A549 (cell line): ENCODE measurements around the gene MINAR1. TPM values are rescaled to one million over a fixed set of nuclear protein-coding genes. Genes with fewer than 3 reads are reported as not detected.

Experiments used
- ATAC-seq, 2 experiments: fragments of 200-7000 bp in 1 of 2; fragments of >200 bp in 1 of 2; cut with Nextera tagmentation in 1 of 2; cut with Tn5 transposase in 1 of 2; 3 replicates each; pipeline versions ENCODE4 v1.8.0 to v1.9.1; 2018 to 2020; ENCODE audit warnings: mild to moderate bottlenecking in 1 of 2, moderate library complexity in 1 of 2
- CTCF ChIA-PET: fragments of 300-600 bp; sonication (Branson Sonifier 250); formaldehyde crosslinking; extraction: SDS; loops from one replicate; lab custom pipeline; 2021; ENCODE audit warnings: antibody characterized with exemption, inconsistent platforms; lab: Yijun Ruan, JAX
- POLR2A ChIA-PET: fragments of 350-600 bp; formaldehyde crosslinking; extraction: SDS; loops from one replicate; lab custom pipeline; 2021; ENCODE audit warnings: antibody characterized with exemption, inconsistent platforms; lab: Yijun Ruan, JAX
- DNase-seq, 2 experiments: peaks; one replicate each; pipeline versions ENCODE4 v3.0.0 to v3.0.0-alpha.2; 2011 to 2016; ENCODE audit warnings: low read depth in 1 of 2, low spot score in 1 of 2
- FAIRE-seq: peaks from 2 replicates; lab custom pipeline; 2011; peaks lifted over from hg19 to GRCh38; lab: Jason Lieb, UNC
- H3K27ac ChIP-seq, 2 experiments: fragments of >200 bp; sonication (Bioruptor Twin); formaldehyde crosslinking; 3 replicates each; pipeline ENCODE4 v1.5.1; 2016 to 2017
- H3K4me1 ChIP-seq: fragments of >200 bp; sonication (Bioruptor Twin); formaldehyde crosslinking; 3 replicates; pipeline ENCODE4 v1.6.1; 2016
- H3K4me2 ChIP-seq: fragments of >200 bp; sonication (Bioruptor Twin); formaldehyde crosslinking; 3 replicates; pipeline ENCODE4 v1.6.1; 2016
- H3K4me3 ChIP-seq: fragments of >200 bp; sonication (Bioruptor Twin); formaldehyde crosslinking; 3 replicates; pipeline ENCODE4 v1.5.1; 2016
- H3K9me3 ChIP-seq: fragments of >200 bp; sonication (Bioruptor Twin); formaldehyde crosslinking; 3 replicates; pipeline ENCODE4 v1.6.1; 2016
- CEBPB ChIP-seq, 2 experiments: fragments of >200 bp in 1 of 2; sonication (Bioruptor Twin) in 1 of 2; formaldehyde crosslinking in 1 of 2; IDR thresholded peaks; 2 replicates each; pipeline ENCODE4 v1.6.1; 2012 to 2016
- EHF ChIP-seq: fragments of 250-450 bp; sonication (Bioruptor Pico); IDR thresholded peaks from 2 replicates; pipeline ENCODE4 v1.5.0; 2020; ENCODE audit warnings: mild to moderate bottlenecking
- EHMT2 ChIP-seq: fragments of 200-600 bp; sonication (generic); IDR thresholded peaks from 2 replicates; pipeline ENCODE4 v1.6.1; 2016; ENCODE audit warnings: antibody characterized with exemption, low read depth, mild to moderate bottlenecking, moderate library complexity
- ESRRA ChIP-seq: fragments of 150-350 bp; IDR thresholded peaks from 2 replicates; pipeline ENCODE4 v1.6.1; 2014; ENCODE audit warnings: mild to moderate bottlenecking, low read length, borderline replicate concordance
- FOSB ChIP-seq: fragments of 250-450 bp; sonication (Bioruptor Pico); IDR thresholded peaks from 2 replicates; pipeline ENCODE4 v1.5.0; 2020; ENCODE audit warnings: mild to moderate bottlenecking, moderate library complexity
- GATA3 ChIP-seq: IDR thresholded peaks from 2 replicates; pipeline ENCODE4 v1.6.1; 2012; ENCODE audit warnings: borderline replicate concordance
- HDAC2 ChIP-seq: fragments of 200-600 bp; sonication (generic); IDR thresholded peaks from 2 replicates; pipeline ENCODE4 v1.6.1; 2016
- HEYL ChIP-seq: fragments of 250-450 bp; sonication (Bioruptor Pico); IDR thresholded peaks from 2 replicates; pipeline ENCODE4 v1.8.0; 2021; ENCODE audit warnings: mild to moderate bottlenecking, moderate library complexity
- HOXA7 ChIP-seq: fragments of 250-450 bp; sonication (Bioruptor Pico); IDR thresholded peaks from 2 replicates; pipeline ENCODE4 v1.5.0; 2020; ENCODE audit warnings: mild to moderate bottlenecking, moderate library complexity
- HOXB5 ChIP-seq: fragments of 250-450 bp; sonication (Bioruptor Pico); IDR thresholded peaks from 2 replicates; pipeline ENCODE4 v1.5.0; 2020; ENCODE audit warnings: mild to moderate bottlenecking, moderate library complexity
- JUNB ChIP-seq: fragments of >200 bp; sonication (Bioruptor Twin); formaldehyde crosslinking; IDR thresholded peaks from 2 replicates; pipeline ENCODE4 v1.6.1; 2016
- KDM1A ChIP-seq: fragments of 200-600 bp; sonication (generic); IDR thresholded peaks from 2 replicates; pipeline ENCODE4 v1.6.1; 2016; ENCODE audit warnings: low read depth, mild to moderate bottlenecking
- KDM5A ChIP-seq: fragments of 200-600 bp; sonication (generic); IDR thresholded peaks from 2 replicates; pipeline ENCODE4 v1.6.1; 2016; ENCODE audit warnings: antibody characterized with exemption, mild to moderate bottlenecking
- NFE2L2 ChIP-seq: fragments of 150-350 bp; conservative IDR thresholded peaks from 2 replicates; pipeline ENCODE4 v1.6.1; 2014; ENCODE audit warnings: low read length
- NR3C1 ChIP-seq: fragments of >200 bp; sonication (Bioruptor Twin); formaldehyde crosslinking; IDR thresholded peaks from 3 replicates; pipeline ENCODE4 v1.6.1; 2017
- PHF8 ChIP-seq: fragments of 200-600 bp; sonication (generic); IDR thresholded peaks from 2 replicates; pipeline ENCODE4 v1.6.1; 2016; ENCODE audit warnings: low read depth, mild to moderate bottlenecking, antibody characterized with exemption, moderate library complexity, borderline replicate concordance
- POLR2A ChIP-seq: IDR thresholded peaks from 2 replicates; pipeline ENCODE4 v1.6.1; 2012; ENCODE audit warnings: mild to moderate bottlenecking, low read length
- RAD21 ChIP-seq, 2 experiments: fragments of >200 bp in 1 of 2; sonication (Bioruptor Twin) in 1 of 2; formaldehyde crosslinking in 1 of 2; IDR thresholded peaks in 1 of 2; conservative IDR thresholded peaks in 1 of 2; 2 replicates in 1 of 2; 3 replicates in 1 of 2; pipeline ENCODE4 v1.6.1; 2012 to 2018; ENCODE audit warnings: inconsistent platforms in 1 of 2
- RARB ChIP-seq: fragments of 250-450 bp; sonication (Bioruptor Pico); IDR thresholded peaks from 2 replicates; pipeline ENCODE4 v1.8.0; 2021; ENCODE audit warnings: mild to moderate bottlenecking, moderate library complexity
- TFCP2L1 ChIP-seq: fragments of 250-450 bp; sonication (Bioruptor Pico); IDR thresholded peaks from 2 replicates; pipeline ENCODE4 v1.5.0; 2021; ENCODE audit warnings: mild to moderate bottlenecking
- ZFP36 ChIP-seq: fragments of 450-650 bp; IDR thresholded peaks from 2 replicates; pipeline ENCODE4 v1.6.1; 2014; ENCODE audit warnings: borderline replicate concordance; ENCODE audit not compliant: partially characterized antibody
- ZNF302 ChIP-seq: fragments of 250-450 bp; sonication (Bioruptor Pico); IDR thresholded peaks from 2 replicates; pipeline ENCODE4 v1.9.0; 2021; ENCODE audit warnings: inconsistent platforms, mild to moderate bottlenecking, moderate library complexity
- WGBS: methylation state at CpG from one replicate; pipeline ENCODE4 v1.1.6; 2017; ENCODE audit errors: missing lambda C conversion rate; 5-methylcytosine and 5-hydroxymethylcytosine counted together
- polyA plus RNA-seq, 4 experiments: library from polyadenylated mRNA; depleted of rRNA in 3 of 4; stranded (reverse); fragments of >200 nt; fragmentation: RNase III in 1 of 4; extraction: RNeasy Plus Mini Kit Qiagen cat#74134 plus additional on column Dnase treatment in 1 of 4; gene quantifications; 2 replicates in 3 of 4; 3 replicates in 1 of 4; pipeline ENCODE4 v1.2.3, GENCODE V29; 2011 to 2017
- TF ChIP-seq, protein P1 (sequence below): fragments of >200 bp; sonication (Bioruptor Twin); formaldehyde crosslinking; IDR thresholded peaks from 3 replicates; pipeline ENCODE4 v1.6.1; 2016
- TF ChIP-seq, protein P2 (sequence below): IDR thresholded peaks from 2 replicates; pipeline ENCODE4 v1.6.1; 2012
- TF ChIP-seq, protein P3 (sequence below): fragments of 150-350 bp; IDR thresholded peaks from 2 replicates; pipeline ENCODE4 v1.6.1; 2014; ENCODE audit warnings: low read depth, mild to moderate bottlenecking, low read length
- TF ChIP-seq, protein P4 (sequence below): fragments of 450-650 bp; IDR thresholded peaks from 2 replicates; pipeline ENCODE4 v1.6.1; 2014; ENCODE audit warnings: antibody characterized with exemption
- TF ChIP-seq, protein P5 (sequence below): IDR thresholded peaks from 2 replicates; pipeline ENCODE4 v1.6.1; 2012
- TF ChIP-seq, protein P6 (sequence below): fragments of 250-450 bp; sonication (Bioruptor Pico); IDR thresholded peaks from 2 replicates; pipeline ENCODE4 v1.5.0; 2021; ENCODE audit warnings: mild to moderate bottlenecking, moderate library complexity, borderline replicate concordance
- TF ChIP-seq, protein P7 (sequence below): fragments of >200 bp; sonication (Bioruptor Twin); formaldehyde crosslinking; IDR thresholded peaks from 3 replicates; pipeline ENCODE4 v1.5.1; 2016
- TF ChIP-seq, protein P8 (sequence below): fragments of 250-450 bp; sonication (Bioruptor Pico); IDR thresholded peaks from 2 replicates; pipeline ENCODE4 v1.5.0; 2020; ENCODE audit warnings: low read depth, mild to moderate bottlenecking, moderate library complexity

The MINAR1 gene
- polyA plus RNA-seq, 2 of the 4 experiments (the other 2 are of a cell fraction): 0.87 to 0.88 TPM

DNA sequence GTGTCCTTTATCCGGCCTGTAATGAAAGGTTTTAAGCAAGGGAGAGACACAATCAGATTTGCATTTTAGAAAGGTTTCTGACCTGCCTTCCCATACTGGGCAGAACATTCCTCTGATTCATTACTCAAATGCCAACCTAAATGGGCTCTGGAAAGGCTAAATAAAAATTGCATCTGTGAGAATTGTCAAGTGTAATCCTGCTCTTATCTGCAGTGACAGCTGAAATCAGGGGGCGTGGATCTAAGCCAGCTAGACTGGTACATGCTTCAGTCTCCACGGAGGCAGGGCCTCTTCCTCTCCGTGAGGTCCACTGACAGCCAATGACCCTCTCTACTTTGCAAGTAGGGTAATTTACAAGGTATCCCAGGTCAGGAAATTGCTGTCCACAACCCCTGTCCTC is 32.5 kb upstream of the MINAR1 start:
- POLR2A ChIA-PET: no interaction called here
- Histone ChIP-seq H3K4me2 (no peak overlapping the region), H3K9me3 (no peaks in the 10 kb centered on the region), H3K4me1 (no peaks in the 10 kb centered on the region), H3K27ac (no peak overlapping the region), H3K4me3 (no peak overlapping the region)
- TF ChIP-seq RAD21 (conservative IDR thresholded peaks at IDR 0.05 in 1 of 2, IDR thresholded peaks at IDR 0.05 in 1 of 2) (no peak), PHF8 (no peak), ESRRA (no peak), CEBPB (IDR thresholded peaks at IDR 0.05) (no peak), HOXA7 (no peak), KDM5A (no peak), RARB (no peak), EHMT2 (no peak), EHF (CRISPR knock-in tag) (no peak), GATA3 (no peak), HEYL (CRISPR knock-in tag) (no peak)
- TF ChIP-seq, protein P1, sequence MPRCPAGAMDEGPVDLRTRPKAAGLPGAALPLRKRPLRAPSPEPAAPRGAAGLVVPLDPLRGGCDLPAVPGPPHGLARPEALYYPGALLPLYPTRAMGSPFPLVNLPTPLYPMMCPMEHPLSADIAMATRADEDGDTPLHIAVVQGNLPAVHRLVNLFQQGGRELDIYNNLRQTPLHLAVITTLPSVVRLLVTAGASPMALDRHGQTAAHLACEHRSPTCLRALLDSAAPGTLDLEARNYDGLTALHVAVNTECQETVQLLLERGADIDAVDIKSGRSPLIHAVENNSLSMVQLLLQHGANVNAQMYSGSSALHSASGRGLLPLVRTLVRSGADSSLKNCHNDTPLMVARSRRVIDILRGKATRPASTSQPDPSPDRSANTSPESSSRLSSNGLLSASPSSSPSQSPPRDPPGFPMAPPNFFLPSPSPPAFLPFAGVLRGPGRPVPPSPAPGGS: no peak
- TF ChIP-seq, protein P2, sequence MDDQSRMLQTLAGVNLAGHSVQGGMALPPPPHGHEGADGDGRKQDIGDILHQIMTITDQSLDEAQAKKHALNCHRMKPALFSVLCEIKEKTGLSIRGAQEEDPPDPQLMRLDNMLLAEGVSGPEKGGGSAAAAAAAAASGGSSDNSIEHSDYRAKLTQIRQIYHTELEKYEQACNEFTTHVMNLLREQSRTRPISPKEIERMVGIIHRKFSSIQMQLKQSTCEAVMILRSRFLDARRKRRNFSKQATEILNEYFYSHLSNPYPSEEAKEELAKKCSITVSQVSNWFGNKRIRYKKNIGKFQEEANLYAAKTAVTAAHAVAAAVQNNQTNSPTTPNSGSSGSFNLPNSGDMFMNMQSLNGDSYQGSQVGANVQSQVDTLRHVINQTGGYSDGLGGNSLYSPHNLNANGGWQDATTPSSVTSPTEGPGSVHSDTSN: no peak
- TF ChIP-seq, protein P3, sequence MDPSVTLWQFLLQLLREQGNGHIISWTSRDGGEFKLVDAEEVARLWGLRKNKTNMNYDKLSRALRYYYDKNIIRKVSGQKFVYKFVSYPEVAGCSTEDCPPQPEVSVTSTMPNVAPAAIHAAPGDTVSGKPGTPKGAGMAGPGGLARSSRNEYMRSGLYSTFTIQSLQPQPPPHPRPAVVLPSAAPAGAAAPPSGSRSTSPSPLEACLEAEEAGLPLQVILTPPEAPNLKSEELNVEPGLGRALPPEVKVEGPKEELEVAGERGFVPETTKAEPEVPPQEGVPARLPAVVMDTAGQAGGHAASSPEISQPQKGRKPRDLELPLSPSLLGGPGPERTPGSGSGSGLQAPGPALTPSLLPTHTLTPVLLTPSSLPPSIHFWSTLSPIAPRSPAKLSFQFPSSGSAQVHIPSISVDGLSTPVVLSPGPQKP: no peak
- TF ChIP-seq, protein P4, sequence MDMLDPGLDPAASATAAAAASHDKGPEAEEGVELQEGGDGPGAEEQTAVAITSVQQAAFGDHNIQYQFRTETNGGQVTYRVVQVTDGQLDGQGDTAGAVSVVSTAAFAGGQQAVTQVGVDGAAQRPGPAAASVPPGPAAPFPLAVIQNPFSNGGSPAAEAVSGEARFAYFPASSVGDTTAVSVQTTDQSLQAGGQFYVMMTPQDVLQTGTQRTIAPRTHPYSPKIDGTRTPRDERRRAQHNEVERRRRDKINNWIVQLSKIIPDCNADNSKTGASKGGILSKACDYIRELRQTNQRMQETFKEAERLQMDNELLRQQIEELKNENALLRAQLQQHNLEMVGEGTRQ: no peak
- TF ChIP-seq, protein P5, sequence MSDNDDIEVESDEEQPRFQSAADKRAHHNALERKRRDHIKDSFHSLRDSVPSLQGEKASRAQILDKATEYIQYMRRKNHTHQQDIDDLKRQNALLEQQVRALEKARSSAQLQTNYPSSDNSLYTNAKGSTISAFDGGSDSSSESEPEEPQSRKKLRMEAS: no peak
- CTCF ChIA-PET: interaction anchor here (1.1 to 3.6 kb wide), 6 partner anchors 10 to 774 kb away, joined by 3 to 27 read pairs (median 4); no protein-coding TSS in a partner anchor
- no peak for FAIRE-seq
- no peak for ATAC-seq
- 83% methylated on average over 4 of the region's 4 CpGs for WGBS
- DNase-seq: no peak

DNA sequence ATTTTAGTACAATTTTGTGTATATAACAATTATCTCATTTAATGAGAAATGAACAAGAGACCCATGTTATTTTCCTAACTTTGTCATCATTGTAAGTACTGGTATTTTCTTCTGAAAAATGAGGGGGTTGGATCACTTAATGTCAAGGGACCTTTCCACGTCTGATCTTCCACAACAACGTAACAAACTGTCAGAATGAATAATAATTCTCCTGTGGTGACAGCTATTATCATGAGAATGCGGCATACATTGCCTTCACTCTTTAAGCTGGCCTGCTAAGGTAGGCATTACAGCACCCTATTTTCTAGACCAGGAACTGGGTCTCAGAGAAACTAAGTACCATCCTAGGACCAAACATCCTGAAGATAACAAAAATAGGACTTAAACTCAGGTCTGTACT is 31.5 kb upstream of the MINAR1 start:
- TF ChIP-seq NR3C1 (no peak), HEYL (CRISPR knock-in tag) (no peak), ZNF302 (CRISPR knock-in tag) (no peak), PHF8 (no peak), ZFP36 (no peak), EHMT2 (no peak), POLR2A (no peak), HOXA7 (no peak), HOXB5 (CRISPR knock-in tag) (no peak), FOSB (no peak), EHF (CRISPR knock-in tag) (no peak), NFE2L2 (no peak), JUNB (no peak), TFCP2L1 (CRISPR knock-in tag) (no peak), KDM1A (no peak), HDAC2 (no peak)
- TF ChIP-seq, protein P6, sequence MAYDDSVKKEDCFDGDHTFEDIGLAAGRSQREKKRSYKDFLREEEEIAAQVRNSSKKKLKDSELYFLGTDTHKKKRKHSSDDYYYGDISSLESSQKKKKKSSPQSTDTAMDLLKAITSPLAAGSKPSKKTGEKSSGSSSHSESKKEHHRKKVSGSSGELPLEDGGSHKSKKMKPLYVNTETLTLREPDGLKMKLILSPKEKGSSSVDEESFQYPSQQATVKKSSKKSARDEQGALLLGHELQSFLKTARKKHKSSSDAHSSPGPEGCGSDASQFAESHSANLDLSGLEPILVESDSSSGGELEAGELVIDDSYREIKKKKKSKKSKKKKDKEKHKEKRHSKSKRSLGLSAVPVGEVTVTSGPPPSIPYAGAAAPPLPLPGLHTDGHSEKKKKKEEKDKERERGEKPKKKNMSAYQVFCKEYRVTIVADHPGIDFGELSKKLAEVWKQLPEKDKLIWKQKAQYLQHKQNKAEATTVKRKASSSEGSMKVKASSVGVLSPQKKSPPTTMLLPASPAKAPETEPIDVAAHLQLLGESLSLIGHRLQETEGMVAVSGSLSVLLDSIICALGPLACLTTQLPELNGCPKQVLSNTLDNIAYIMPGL: no peak
- TF ChIP-seq, protein P5: no peak
- TF ChIP-seq, protein P7, sequence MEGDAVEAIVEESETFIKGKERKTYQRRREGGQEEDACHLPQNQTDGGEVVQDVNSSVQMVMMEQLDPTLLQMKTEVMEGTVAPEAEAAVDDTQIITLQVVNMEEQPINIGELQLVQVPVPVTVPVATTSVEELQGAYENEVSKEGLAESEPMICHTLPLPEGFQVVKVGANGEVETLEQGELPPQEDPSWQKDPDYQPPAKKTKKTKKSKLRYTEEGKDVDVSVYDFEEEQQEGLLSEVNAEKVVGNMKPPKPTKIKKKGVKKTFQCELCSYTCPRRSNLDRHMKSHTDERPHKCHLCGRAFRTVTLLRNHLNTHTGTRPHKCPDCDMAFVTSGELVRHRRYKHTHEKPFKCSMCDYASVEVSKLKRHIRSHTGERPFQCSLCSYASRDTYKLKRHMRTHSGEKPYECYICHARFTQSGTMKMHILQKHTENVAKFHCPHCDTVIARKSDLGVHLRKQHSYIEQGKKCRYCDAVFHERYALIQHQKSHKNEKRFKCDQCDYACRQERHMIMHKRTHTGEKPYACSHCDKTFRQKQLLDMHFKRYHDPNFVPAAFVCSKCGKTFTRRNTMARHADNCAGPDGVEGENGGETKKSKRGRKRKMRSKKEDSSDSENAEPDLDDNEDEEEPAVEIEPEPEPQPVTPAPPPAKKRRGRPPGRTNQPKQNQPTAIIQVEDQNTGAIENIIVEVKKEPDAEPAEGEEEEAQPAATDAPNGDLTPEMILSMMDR: no peak
- TF ChIP-seq, protein P8, sequence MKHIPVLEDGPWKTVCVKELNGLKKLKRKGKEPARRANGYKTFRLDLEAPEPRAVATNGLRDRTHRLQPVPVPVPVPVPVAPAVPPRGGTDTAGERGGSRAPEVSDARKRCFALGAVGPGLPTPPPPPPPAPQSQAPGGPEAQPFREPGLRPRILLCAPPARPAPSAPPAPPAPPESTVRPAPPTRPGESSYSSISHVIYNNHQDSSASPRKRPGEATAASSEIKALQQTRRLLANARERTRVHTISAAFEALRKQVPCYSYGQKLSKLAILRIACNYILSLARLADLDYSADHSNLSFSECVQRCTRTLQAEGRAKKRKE (CRISPR knock-in tag): no peak
- no peak overlapping the region for H3K4me2 ChIP-seq
- ChIA-PET POLR2A (no interaction called here), CTCF (interaction anchor here (1.1 to 3.6 kb wide), 2 partner anchors 18 to 453 kb away, joined by 4 to 27 read pairs; no protein-coding TSS in a partner anchor)
- ATAC-seq (no peak), DNase-seq (no peak), FAIRE-seq (no peak)
- no peak overlapping the region for H3K4me3 ChIP-seq
- H3K27ac ChIP-seq: no peak overlapping the region
- no peaks in the 10 kb centered on the region for H3K4me1 ChIP-seq
- no peaks in the 10 kb centered on the region for H3K9me3 ChIP-seq
- WGBS: 57% methylated on average over 3 of the region's 3 CpGs
